Stimulated activated CD4-positive, alpha-beta T cell treated with anti-CD3 and anti-CD28 coated beads, Interleukin-4, amount 100 ng/mL, for 1 hour (primary cell): ENCODE measurements around the gene ZSCAN16.
"Not testable (repeated sequence)": the region's sequence is repeated elsewhere in the genome, so short reads cannot be mapped to it uniquely, and the experiment has no call there.

Source experiments
- DNase-seq: peaks from one replicate; pipeline ENCODE4 v3.0.0-alpha.2; 2020

Gene ZSCAN16

GRCh38 chr6:28124350-28124970 lies at the start of gene ZSCAN16:
TSS of gene ZSCAN16 (plus strand) at chr6:28124609. CDS start at chr6:28125444, 835 bp downstream.
- peak; percentile 80 for DNase-seq

- no peak for DNase-seq
These were observed 46.4 kb upstream of the ZSCAN16 start for GRCh38 chr6:28078050-28078449.

GRCh38 chr6:28078836-28079235 lies 45.6 kb upstream of the ZSCAN16 start:
- no peak for DNase-seq

GRCh38 chr6:28080381-28080630 lies 44.1 kb upstream of the ZSCAN16 start, which contains the start of gene ZNF165:
TSS of gene ZNF165 (plus strand) at chr6:28080568. CDS start at chr6:28085481, 4,913 bp downstream.
- not testable (repeated sequence) for DNase-seq

- DNase-seq, result peak; percentile 89
These were observed 43.6 kb upstream of the ZSCAN16 start for GRCh38 chr6:28080631-28081485.

- no peak for DNase-seq
These were observed 43.0 kb upstream of the ZSCAN16 start for GRCh38 chr6:28081486-28081751.

- no peak for DNase-seq
These were observed 41.5 kb upstream of the ZSCAN16 start for GRCh38 chr6:28082939-28083338.

- DNase-seq, result no peak
These were observed 35.4 kb upstream of the ZSCAN16 start for GRCh38 chr6:28089054-28089453.

GRCh38 chr6:28090917-28091586 lies 33.4 kb upstream of the ZSCAN16 start:
- no peak for DNase-seq

- DNase-seq, result not testable (repeated sequence)
These were observed 22.2 kb upstream of the ZSCAN16 start for GRCh38 chr6:28102222-28102621.

GRCh38 chr6:28102699-28103098 lies 21.7 kb upstream of the ZSCAN16 start:
- not testable (repeated sequence) for DNase-seq

- peak; percentile 85 for DNase-seq
These were observed 19.8 kb upstream of the ZSCAN16 start for GRCh38 chr6:28104392-28105244.

GRCh38 chr6:28105245-28105639 lies 19.2 kb upstream of the ZSCAN16 start:
- no peak for DNase-seq

GRCh38 chr6:28107506-28107905 lies 16.9 kb upstream of the ZSCAN16 start:
- DNase-seq, result no peak

GRCh38 chr6:28111964-28112363 lies 12.4 kb upstream of the ZSCAN16 start:
- DNase-seq, result no peak

- DNase-seq, result no peak
These were observed 8.6 kb upstream of the ZSCAN16 start for GRCh38 chr6:28115799-28116198.

- DNase-seq, result no peak
These were observed 6.9 kb upstream of the ZSCAN16 start for GRCh38 chr6:28117386-28118050.

GRCh38 chr6:28118217-28118616 lies 6.2 kb upstream of the ZSCAN16 start:
- no peak for DNase-seq

- DNase-seq, result no peak
These were observed 2.5 kb upstream of the ZSCAN16 start for GRCh38 chr6:28121876-28122275.

- not testable (repeated sequence) for DNase-seq
These were observed 2.1 kb upstream of the ZSCAN16 start for GRCh38 chr6:28122283-28122682.

- DNase-seq, result no peak
These were observed 553 bp downstream of the ZSCAN16 start for GRCh38 chr6:28124971-28125353.

- DNase-seq, result no peak
These were observed 992 bp downstream of the ZSCAN16 start for GRCh38 chr6:28125401-28125800.

GRCh38 chr6:28134015-28134414 lies 9.6 kb downstream of the ZSCAN16 start:
- no peak for DNase-seq
